T-helper 22 cell (primary cell): ENCODE data around the gene PMM1.
"Not testable (repeated sequence)": the region's sequence is repeated elsewhere in the genome, so short reads cannot be mapped to it uniquely, and the experiment has no call there.

ENCODE experiments used
- DNase-seq: peaks from one replicate; pipeline ENCODE4 v3.0.0-alpha.2; 2020; ENCODE audit warnings: low read depth

Gene PMM1

GRCh38 chr22:41596776-41597634, 7.4 kb upstream of the PMM1 start:
- no peak for DNase-seq

GRCh38 chr22:41595703-41596102, 6.1 kb upstream of the PMM1 start:
- DNase-seq, result no peak

- not testable (repeated sequence) for DNase-seq
Observed at GRCh38 chr22:41593336-41593960, 3.8 kb upstream of the PMM1 start.

GRCh38 chr22:41587347-41587723, 2.3 kb downstream of the PMM1 start:
- no peak for DNase-seq

- no peak for DNase-seq
Observed at GRCh38 chr22:41585898-41586297, 3.7 kb downstream of the PMM1 start.

- no peak for DNase-seq
Observed at GRCh38 chr22:41584881-41585280, 4.8 kb downstream of the PMM1 start.

GRCh38 chr22:41582694-41583093, 6.9 kb downstream of the PMM1 start:
- DNase-seq, result no peak

GRCh38 chr22:41579997-41580355, 9.7 kb downstream of the PMM1 start:
- DNase-seq, result no peak

- DNase-seq, result no peak
Observed at GRCh38 chr22:41579297-41579996, 10.2 kb downstream of the PMM1 start.

- no peak for DNase-seq
Observed at GRCh38 chr22:41578818-41579217, 10.8 kb downstream of the PMM1 start.

- no peak for DNase-seq
Observed at GRCh38 chr22:41578114-41578513, 11.5 kb downstream of the PMM1 start.

- DNase-seq, result no peak
Observed at GRCh38 chr22:41576877-41577276, 12.8 kb downstream of the PMM1 start.

- DNase-seq, result no peak
Observed at GRCh38 chr22:41575533-41575932, 14.1 kb downstream of the PMM1 start.

- DNase-seq, result no peak
Observed at GRCh38 chr22:41574847-41575381, 14.7 kb downstream of the PMM1 start.

GRCh38 chr22:41573677-41574076, 16.0 kb downstream of the PMM1 start:
- no peak for DNase-seq

GRCh38 chr22:41572305-41572704, 17.3 kb downstream of the PMM1 start:
- DNase-seq, result not testable (repeated sequence)

- DNase-seq, result no peak
Observed at GRCh38 chr22:41571786-41572185, 17.9 kb downstream of the PMM1 start.

- no peak for DNase-seq
Observed at GRCh38 chr22:41570221-41570620, 19.4 kb downstream of the PMM1 start.

- DNase-seq, result no peak
Observed at GRCh38 chr22:41568811-41569210, 20.8 kb downstream of the PMM1 start.

GRCh38 chr22:41567512-41567768, 22.2 kb downstream of the PMM1 start:
- DNase-seq, result no peak

GRCh38 chr22:41565403-41566054, 24.1 kb downstream of the PMM1 start:
- DNase-seq, result no peak

GRCh38 chr22:41564563-41564962, 25.1 kb downstream of the PMM1 start:
- no peak for DNase-seq
